PC-9 (cell line): ENCODE results near the gene SH3RF2. TPM values are rescaled to one million over a fixed set of nuclear protein-coding genes. Genes with fewer than 3 reads are reported as not detected.
A peak's percentile ranks its signal among the peaks of the same experiment; 100 is the strongest.

Experiments
- BruUV-seq: library from RNA; stranded (reverse); fragments of 400-500 nt; replicated peaks from 2 replicates; lab custom pipeline; 2021; lab: Mats Ljungman, UMichigan
- CTCF ChIA-PET: fragments of 300-600 bp; sonication (Branson Sonifier 250); formaldehyde crosslinking; loops from one replicate; lab custom pipeline; 2022; ENCODE audit warnings: antibody characterized with exemption; lab: Charles Lee
- POLR2A ChIA-PET: fragments of 300-600 bp; sonication (Branson Sonifier 250); formaldehyde crosslinking; loops from one replicate; lab custom pipeline; 2022; ENCODE audit warnings: antibody characterized with exemption; ENCODE audit not compliant: unreplicated experiment; lab: Charles Lee
- DNase-seq, 2 experiments: peaks; one replicate each; pipeline versions ENCODE4 v3.0.0 to v3.0.0-alpha.2; 2015 to 2022; ENCODE audit warnings: mixed read lengths in 1 of 2
- H2AFZ ChIP-seq: fragments of 200-600 bp; sonication (generic); 2 replicates; pipeline ENCODE4 v1.8.1; 2017; ENCODE audit warnings: antibody characterized with exemption
- H3F3A ChIP-seq: fragments of 200-600 bp; sonication (generic); 2 replicates; pipeline ENCODE4 v1.8.1; 2017; ENCODE audit warnings: antibody characterized with exemption, mild to moderate bottlenecking, low read depth; ENCODE audit not compliant: insufficient read depth
- H3K27ac ChIP-seq: fragments of 200-600 bp; sonication (generic); 2 replicates; pipeline ENCODE4 v1.6.1; 2016; ENCODE audit warnings: mixed run types
- H3K27me3 ChIP-seq: fragments of 200-600 bp; sonication (generic); 2 replicates; pipeline ENCODE4 v1.6.1; 2016; ENCODE audit warnings: low read depth, mixed run types; ENCODE audit not compliant: insufficient read depth
- H3K36me3 ChIP-seq: fragments of 200-600 bp; sonication (generic); 2 replicates; pipeline ENCODE4 v1.6.1; 2016; ENCODE audit warnings: low read depth, mixed run types
- H3K4me1 ChIP-seq: fragments of 200-600 bp; sonication (generic); replicated peaks from 2 replicates; pipeline ENCODE4 v1.6.1; 2016; ENCODE audit warnings: mixed run types; ENCODE audit not compliant: insufficient read depth
- H3K4me2 ChIP-seq: fragments of 200-600 bp; sonication (generic); 2 replicates; pipeline ENCODE4 v1.6.1; 2017; ENCODE audit warnings: mixed run types
- H3K4me3 ChIP-seq: fragments of 200-600 bp; sonication (generic); 2 replicates; pipeline ENCODE4 v1.6.1; 2016; ENCODE audit warnings: mixed run types
- H3K79me2 ChIP-seq: fragments of 200-600 bp; sonication (generic); 2 replicates; pipeline ENCODE4 v1.6.1; 2017; ENCODE audit warnings: low read depth, mixed run types
- H3K9me2 ChIP-seq: fragments of 200-600 bp; sonication (generic); 2 replicates; pipeline ENCODE4 v1.8.1; 2017; ENCODE audit warnings: mild to moderate bottlenecking; ENCODE audit not compliant: insufficient read depth
- H3K9me3 ChIP-seq: fragments of 200-600 bp; sonication (generic); 2 replicates; pipeline ENCODE4 v1.8.1; 2016; ENCODE audit warnings: low read depth; ENCODE audit not compliant: insufficient read depth
- H4K20me1 ChIP-seq: fragments of 200-600 bp; sonication (generic); 2 replicates; pipeline ENCODE4 v1.8.1; 2017; ENCODE audit not compliant: insufficient read depth
- EZH2 ChIP-seq: fragments of 200-600 bp; sonication (generic); IDR thresholded peaks from 2 replicates; pipeline ENCODE4 v1.8.0; 2017; ENCODE audit warnings: antibody characterized with exemption, low read depth
- intact Hi-C: fragments of 100-400 bp; cut with micrococcal nuclease; formaldehyde crosslinking; loops from one replicate; pipeline ENCODE4 v1.10.0; 2022; ENCODE audit not compliant: unreplicated experiment
- total RNA-seq: library from RNA; stranded (reverse); gene quantifications from 2 replicates; pipeline ENCODE4 v1.2.3, GENCODE V29; 2021
- TF ChIP-seq, protein P1 (sequence below): fragments of 200-600 bp; sonication (generic); conservative IDR thresholded peaks from 2 replicates; pipeline ENCODE4 v1.6.1; 2017; ENCODE audit warnings: mixed run types, antibody characterized with exemption, mild to moderate bottlenecking, moderate library complexity

SH3RF2 gene
- total RNA-seq, 1 experiment from 2014 or later: 37.2 TPM

DNA sequence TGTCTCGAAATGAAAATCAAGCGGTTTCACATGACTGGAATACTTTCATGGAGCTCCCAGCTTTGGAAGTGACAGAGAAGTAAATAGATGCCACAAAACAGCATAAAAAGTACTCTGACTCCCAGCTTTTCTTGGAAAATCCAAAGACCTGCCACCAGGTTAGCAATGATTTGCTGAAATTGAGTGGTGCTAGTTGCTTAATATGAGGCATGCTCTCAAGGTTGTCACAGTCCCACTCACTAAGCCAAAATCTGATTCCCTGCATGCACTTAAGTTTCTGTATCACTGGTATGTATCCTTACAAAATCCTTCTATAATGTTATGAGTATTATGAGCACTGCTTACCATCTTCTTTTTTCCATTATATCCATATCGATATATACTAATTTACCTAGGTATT, 13.0 kb upstream of the SH3RF2 start:
- H3K27ac ChIP-seq: no peak overlapping the region
- TF ChIP-seq, protein P1, sequence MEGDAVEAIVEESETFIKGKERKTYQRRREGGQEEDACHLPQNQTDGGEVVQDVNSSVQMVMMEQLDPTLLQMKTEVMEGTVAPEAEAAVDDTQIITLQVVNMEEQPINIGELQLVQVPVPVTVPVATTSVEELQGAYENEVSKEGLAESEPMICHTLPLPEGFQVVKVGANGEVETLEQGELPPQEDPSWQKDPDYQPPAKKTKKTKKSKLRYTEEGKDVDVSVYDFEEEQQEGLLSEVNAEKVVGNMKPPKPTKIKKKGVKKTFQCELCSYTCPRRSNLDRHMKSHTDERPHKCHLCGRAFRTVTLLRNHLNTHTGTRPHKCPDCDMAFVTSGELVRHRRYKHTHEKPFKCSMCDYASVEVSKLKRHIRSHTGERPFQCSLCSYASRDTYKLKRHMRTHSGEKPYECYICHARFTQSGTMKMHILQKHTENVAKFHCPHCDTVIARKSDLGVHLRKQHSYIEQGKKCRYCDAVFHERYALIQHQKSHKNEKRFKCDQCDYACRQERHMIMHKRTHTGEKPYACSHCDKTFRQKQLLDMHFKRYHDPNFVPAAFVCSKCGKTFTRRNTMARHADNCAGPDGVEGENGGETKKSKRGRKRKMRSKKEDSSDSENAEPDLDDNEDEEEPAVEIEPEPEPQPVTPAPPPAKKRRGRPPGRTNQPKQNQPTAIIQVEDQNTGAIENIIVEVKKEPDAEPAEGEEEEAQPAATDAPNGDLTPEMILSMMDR: no peak
- no peak for TF ChIP-seq EZH2
- peaks cover 23% of the 10 kb centered on the region for H3F3A ChIP-seq
- POLR2A ChIA-PET: no interaction called here
- no peaks in the 10 kb centered on the region for H3K36me3 ChIP-seq
- H3K27me3 ChIP-seq: no peaks in the 10 kb centered on the region
- H3K4me3 ChIP-seq: no peak overlapping the region
- DNase-seq: no peak
- H3K4me2 ChIP-seq: no peak overlapping the region
- H2AFZ ChIP-seq: no peak overlapping the region
- intact Hi-C loops: no loop called here
- H4K20me1 ChIP-seq: no peaks in the 10 kb centered on the region
- peaks cover 28% of the 10 kb centered on the region for H3K4me1 ChIP-seq
- 0 out of 2 replicates have a peak, but pooled peaks cover 4% of the 10 kb centered on the region for H3K9me3 ChIP-seq
- no peaks in the 10 kb centered on the region for H3K9me2 ChIP-seq
- BruUV-seq: no TSS peak
- no peaks in the 10 kb centered on the region for H3K79me2 ChIP-seq
- CTCF ChIA-PET: interaction anchor here (0.6 kb wide), 1 partner anchor 60 kb away, joined by 5 read pairs; no protein-coding TSS in a partner anchor

DNA sequence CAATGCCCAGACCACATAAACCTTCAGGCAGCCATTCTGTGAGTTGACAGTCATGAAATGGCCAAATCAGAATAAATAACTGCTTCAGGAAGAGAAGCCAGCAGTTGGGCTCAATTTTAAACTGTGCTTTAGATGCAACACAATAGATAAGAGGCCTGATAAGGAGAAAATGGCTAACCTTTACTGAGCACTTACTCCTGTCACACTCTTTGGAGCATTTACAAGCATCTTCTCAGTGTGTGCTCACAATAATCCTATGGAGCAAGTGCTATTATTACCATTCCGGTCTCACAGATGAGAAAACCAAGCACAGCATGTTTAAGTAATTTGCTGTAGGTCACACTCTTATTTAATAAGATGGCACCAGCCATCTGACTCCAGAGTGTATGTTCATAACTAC, 11.5 kb upstream of the SH3RF2 start:
- no peak for DNase-seq
- Histone ChIP-seq H3K9me3 (0 out of 2 replicates have a peak, but pooled peaks cover 4% of the 10 kb centered on the region), H3K79me2 (no peaks in the 10 kb centered on the region), H4K20me1 (no peaks in the 10 kb centered on the region), H3K4me3 (no peak overlapping the region), H3K36me3 (no peaks in the 10 kb centered on the region), H3K4me1 (peaks cover 28% of the 10 kb centered on the region), H3K27ac (peak overlapping the region; percentile 73), H3K27me3 (no peaks in the 10 kb centered on the region), H3F3A (peaks cover 23% of the 10 kb centered on the region), H2AFZ (0 out of 2 replicates have a peak overlapping the region, but pooled peaks have one; percentile 17), H3K4me2 (peak overlapping the region; percentile 29; the same call in 1 of the 2 replicates), H3K9me2 (no peaks in the 10 kb centered on the region)
- TF ChIP-seq EZH2: no peak
- TF ChIP-seq, protein P1: no peak
- ChIA-PET CTCF (interaction anchor here (1.0 kb wide), 1 partner anchor 16 kb away, joined by 3 read pairs; no protein-coding TSS in a partner anchor), POLR2A (interaction anchor here (0.6 to 0.7 kb wide), 3 partner anchors 11 to 514 kb away, joined by 3 to 5 read pairs (median 5); no protein-coding TSS in a partner anchor)
- intact Hi-C loops: loop anchor here (1.0 to 2.0 kb wide), 2 partner anchors 11 to 70 kb away; partner anchors contain the start of gene SH3RF2
- BruUV-seq: no TSS peak

DNA sequence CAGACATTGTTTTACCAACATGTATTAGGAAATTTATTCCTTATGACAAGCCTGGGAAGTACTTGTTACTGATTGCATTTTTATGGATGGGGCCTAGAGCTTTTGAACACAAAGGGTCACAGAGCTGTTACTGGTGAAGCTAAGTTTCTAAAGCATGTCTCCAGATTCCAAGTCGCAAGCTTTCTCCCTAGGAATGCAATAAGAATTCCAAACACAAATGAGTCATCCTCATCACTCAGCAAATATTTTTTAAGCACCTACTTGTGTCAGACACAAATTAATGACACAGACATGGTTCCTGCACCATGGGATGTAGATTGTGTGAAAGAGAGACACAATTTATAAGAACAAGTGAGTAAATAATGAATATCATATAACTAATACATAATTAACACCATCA, 11.0 kb upstream of the SH3RF2 start:
- peak overlapping the region; percentile 73 for H3K27ac ChIP-seq
- H3K4me2 ChIP-seq: peak overlapping the region; percentile 29
- BruUV-seq: no TSS peak
- TF ChIP-seq EZH2: no peak
- TF ChIP-seq, protein P1: no peak
- H3K36me3 ChIP-seq: no peaks in the 10 kb centered on the region
- no peaks in the 10 kb centered on the region for H3K9me2 ChIP-seq
- H3K79me2 ChIP-seq: no peaks in the 10 kb centered on the region
- ChIA-PET POLR2A (interaction anchor here (0.6 to 0.7 kb wide), 4 partner anchors 10 to 514 kb away, joined by 3 to 5 read pairs (median 4); no protein-coding TSS in a partner anchor), CTCF (interaction anchor here (1.0 kb wide), 1 partner anchor 16 kb away, joined by 3 read pairs; no protein-coding TSS in a partner anchor)
- H4K20me1 ChIP-seq: no peaks in the 10 kb centered on the region
- H2AFZ ChIP-seq: 0 out of 2 replicates have a peak overlapping the region, but pooled peaks have one; percentile 17
- intact Hi-C loops: loop anchor here (1.0 to 2.0 kb wide), 2 partner anchors 11 to 71 kb away; partner anchors contain the start of gene SH3RF2
- H3F3A ChIP-seq: peaks cover 23% of the 10 kb centered on the region
- no peak overlapping the region for H3K4me3 ChIP-seq
- DNase-seq: peak; percentile 31 to 95
- H3K9me3 ChIP-seq: 0 out of 2 replicates have a peak, but pooled peaks cover 4% of the 10 kb centered on the region
- no peaks in the 10 kb centered on the region for H3K27me3 ChIP-seq
- H3K4me1 ChIP-seq: peaks cover 28% of the 10 kb centered on the region
